ENCODE measurements around the gene SNF8.

Gene SNF8

DNA sequence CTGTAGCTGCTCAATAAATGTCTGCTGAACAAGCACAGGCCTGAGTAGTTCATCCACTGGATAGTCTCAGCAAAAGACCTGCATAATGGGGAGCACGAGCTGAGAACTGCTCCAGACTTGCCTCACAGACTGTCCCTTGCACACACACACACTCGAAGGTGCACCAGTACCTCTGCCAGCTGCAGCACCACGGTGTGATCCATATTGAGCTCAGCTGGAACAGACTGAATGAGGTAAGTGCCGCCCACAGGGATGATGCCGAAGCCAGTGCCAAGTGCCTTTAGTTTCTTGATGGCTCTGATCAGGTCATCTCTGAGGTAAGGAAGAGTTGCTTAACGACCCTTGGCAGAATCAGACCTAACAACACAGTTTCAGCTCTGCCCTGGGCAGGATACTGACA is 11.6 kb downstream of the SNF8 start:
- ChIA-PET CTCF (interaction anchor here (1.0 kb wide), 2 partner anchors 98 to 100 kb away, joined by 3 read pairs; no protein-coding TSS in a partner anchor), POLR2A (ENCODE audit: low non-redundant PET) (interaction anchor here (0.6 kb wide), 1 partner anchor 18 kb away, joined by 3 read pairs; no protein-coding TSS in a partner anchor)
- peak overlapping the region; percentile 47 for H3K27ac ChIP-seq
- TF ChIP-seq, protein P1, sequence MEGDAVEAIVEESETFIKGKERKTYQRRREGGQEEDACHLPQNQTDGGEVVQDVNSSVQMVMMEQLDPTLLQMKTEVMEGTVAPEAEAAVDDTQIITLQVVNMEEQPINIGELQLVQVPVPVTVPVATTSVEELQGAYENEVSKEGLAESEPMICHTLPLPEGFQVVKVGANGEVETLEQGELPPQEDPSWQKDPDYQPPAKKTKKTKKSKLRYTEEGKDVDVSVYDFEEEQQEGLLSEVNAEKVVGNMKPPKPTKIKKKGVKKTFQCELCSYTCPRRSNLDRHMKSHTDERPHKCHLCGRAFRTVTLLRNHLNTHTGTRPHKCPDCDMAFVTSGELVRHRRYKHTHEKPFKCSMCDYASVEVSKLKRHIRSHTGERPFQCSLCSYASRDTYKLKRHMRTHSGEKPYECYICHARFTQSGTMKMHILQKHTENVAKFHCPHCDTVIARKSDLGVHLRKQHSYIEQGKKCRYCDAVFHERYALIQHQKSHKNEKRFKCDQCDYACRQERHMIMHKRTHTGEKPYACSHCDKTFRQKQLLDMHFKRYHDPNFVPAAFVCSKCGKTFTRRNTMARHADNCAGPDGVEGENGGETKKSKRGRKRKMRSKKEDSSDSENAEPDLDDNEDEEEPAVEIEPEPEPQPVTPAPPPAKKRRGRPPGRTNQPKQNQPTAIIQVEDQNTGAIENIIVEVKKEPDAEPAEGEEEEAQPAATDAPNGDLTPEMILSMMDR (conservative IDR thresholded peaks at IDR 0.05; ENCODE audit: low read depth) = no peak
- no peak for DNase-seq (ENCODE audit: low spot score)

- ChIA-PET POLR2A (ENCODE audit: low non-redundant PET) (interaction anchor here (0.6 kb wide), 1 partner anchor 13 kb away, joined by 3 read pairs; no protein-coding TSS in a partner anchor), CTCF (no interaction called here)
- no peak for DNase-seq (ENCODE audit: low spot score)
- peak overlapping the region; percentile 48 for H3K27ac ChIP-seq
- TF ChIP-seq, protein P1 (conservative IDR thresholded peaks at IDR 0.05; ENCODE audit: low read depth) = no peak
These were observed 14.2 kb downstream of the SNF8 start for GRCh38 chr17:48930435-48930873.

DNA sequence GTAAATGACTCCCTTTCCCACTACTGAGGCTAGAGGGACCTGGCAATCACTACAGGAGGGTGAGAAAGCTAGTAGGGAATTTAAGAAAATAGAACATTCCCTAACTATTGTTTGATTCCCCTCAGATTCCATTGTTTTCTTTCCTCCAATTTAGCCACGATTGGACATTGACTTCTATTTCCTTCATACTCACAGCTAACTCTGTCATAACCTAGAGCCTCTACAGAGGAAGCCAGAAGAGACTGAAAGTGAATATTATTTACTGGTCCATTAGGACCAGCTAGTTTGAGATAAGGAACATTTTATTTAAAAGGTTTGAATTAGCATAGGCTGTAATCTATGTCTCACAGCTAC is 14.9 kb downstream of the SNF8 start:
- no peak overlapping the region for H3K27ac ChIP-seq
- ChIA-PET POLR2A (ENCODE audit: low non-redundant PET) (interaction anchor here (0.5 kb wide), 1 partner anchor 14 kb away, joined by 3 read pairs; no protein-coding TSS in a partner anchor), CTCF (interaction anchor here (1.1 kb wide), 1 partner anchor 103 kb away, joined by 3 read pairs; no protein-coding TSS in a partner anchor)
- TF ChIP-seq, protein P1 (conservative IDR thresholded peaks at IDR 0.05; ENCODE audit: low read depth) = no peak
- no peak for DNase-seq (ENCODE audit: low spot score)

DNA sequence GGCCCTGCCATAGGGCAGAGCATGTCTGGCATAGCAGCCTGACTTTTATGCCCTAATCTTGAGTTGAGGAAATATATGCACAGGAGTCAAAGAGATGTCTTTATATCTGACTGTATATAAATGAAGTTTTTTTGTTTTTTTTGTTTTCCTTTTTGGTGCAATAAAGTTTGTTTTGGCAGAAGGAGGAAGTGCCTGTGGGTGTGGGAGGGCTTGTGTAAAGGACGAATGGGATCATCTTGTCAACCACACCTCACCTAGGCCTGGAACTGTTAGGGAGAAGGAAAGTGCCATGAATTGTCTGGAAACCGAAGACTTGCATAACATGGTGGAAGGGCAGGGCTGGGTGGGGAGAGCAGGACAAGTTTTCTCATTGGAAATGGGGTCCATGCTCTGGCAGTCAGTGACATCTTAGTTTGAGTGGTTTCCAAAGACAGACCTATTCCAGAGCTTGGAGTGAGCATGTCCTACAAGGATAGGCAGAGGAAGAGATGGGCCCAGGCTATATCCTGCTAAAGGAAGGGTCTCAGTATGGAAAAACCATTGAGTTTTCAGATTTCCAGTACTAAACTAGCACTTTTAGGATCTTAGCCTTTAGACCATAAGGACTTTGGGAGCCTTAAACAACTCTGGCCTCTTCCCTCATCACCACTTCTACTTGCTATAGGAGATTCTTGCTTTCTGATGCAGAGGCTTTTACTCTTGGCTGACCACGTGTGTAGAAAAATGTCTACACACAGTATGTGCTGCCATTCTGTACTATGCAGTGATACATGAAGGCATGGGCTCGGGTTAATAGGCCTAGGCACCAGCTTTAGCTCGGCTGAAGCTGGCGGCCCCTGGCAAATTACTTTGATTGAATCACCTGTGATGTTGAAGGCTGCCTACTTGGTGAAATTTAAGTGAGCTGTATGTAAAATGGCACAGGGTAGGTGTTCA is 15.5 kb downstream of the SNF8 start:
- CTCF ChIA-PET = interaction anchor here (1.1 kb wide), 1 partner anchor 103 kb away, joined by 3 read pairs; no protein-coding TSS in a partner anchor
- TF ChIP-seq, protein P1 (conservative IDR thresholded peaks at IDR 0.05; ENCODE audit: low read depth) = no peak
- H3K27ac ChIP-seq = no peak overlapping the region
- no peak for DNase-seq (ENCODE audit: low spot score)
- POLR2A ChIA-PET (ENCODE audit: low non-redundant PET) = interaction anchor here (0.5 kb wide), 1 partner anchor 14 kb away, joined by 3 read pairs; no protein-coding TSS in a partner anchor

DNA sequence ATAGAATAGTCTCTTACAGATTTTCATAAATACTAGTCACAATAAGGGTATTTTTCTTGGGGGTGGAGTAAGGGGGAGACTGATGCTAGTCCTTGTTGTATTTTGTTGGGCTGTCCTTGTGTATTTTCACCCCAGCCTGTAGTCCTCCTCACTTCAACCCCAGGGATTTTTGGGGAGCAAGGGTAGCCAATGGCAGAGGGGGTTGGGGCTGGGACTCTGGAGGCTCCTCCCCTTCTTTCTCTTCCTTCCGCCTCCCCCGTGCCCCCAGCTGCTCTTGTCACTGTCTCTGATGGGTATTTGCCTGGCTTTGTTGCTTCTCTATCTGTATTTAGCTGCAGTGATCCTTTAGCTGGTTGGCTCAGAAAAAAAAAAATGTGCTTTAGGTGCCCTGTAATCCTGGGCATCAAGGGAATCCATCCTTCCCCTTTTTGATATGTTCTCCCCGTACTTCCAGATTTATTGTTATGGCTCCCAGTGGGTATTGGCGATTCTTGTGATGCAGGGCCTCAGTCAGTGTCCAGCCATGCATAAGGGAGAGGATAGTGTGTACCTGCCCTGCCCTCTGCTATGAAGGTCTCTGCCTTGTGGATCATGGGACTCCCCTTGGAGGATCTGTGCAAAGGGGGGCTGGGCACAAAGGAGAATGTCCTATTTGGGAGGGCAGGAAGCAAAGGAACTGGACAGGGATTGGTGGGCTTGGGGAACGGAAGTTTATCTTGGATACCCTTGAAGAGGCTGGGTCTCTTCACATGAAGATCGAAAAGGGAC is 16.5 kb downstream of the SNF8 start:
- POLR2A ChIA-PET (ENCODE audit: low non-redundant PET) = no interaction called here

More for the DNA sequence above, 16.5 kb downstream of the SNF8 start:
- no peak for DNase-seq (ENCODE audit: low spot score)
- TF ChIP-seq, protein P1 (conservative IDR thresholded peaks at IDR 0.05; ENCODE audit: low read depth) = no peak
- peak overlapping the region; percentile 41 for H3K27ac ChIP-seq
- CTCF ChIA-PET = interaction anchor here (0.6 to 0.8 kb wide), 2 partner anchors 78 to 105 kb away, joined by 3 to 6 read pairs; no protein-coding TSS in a partner anchor
